Spleen (tissue), 11 donors: ENCODE results near the gene TRAPPC12. TPM values are rescaled to one million over a fixed set of nuclear protein-coding genes. Genes with fewer than 3 reads are reported as not detected.
"Not testable (repeated sequence)": the region's sequence is repeated elsewhere in the genome, so short reads cannot be mapped to it uniquely, and the experiment has no call there.

Experiments
- DNase-seq: peaks from one replicate; pipeline ENCODE4 v3.0.0-alpha.2; 2020
- H3K27ac ChIP-seq, 8 donors: fragments of 200-600 bp; sonication (generic) in 7 of 8; 1 replicate in 4 of 8; 2 replicates in 4 of 8; pipeline versions ENCODE4 v1.5.0 to v1.8.0; 2016 to 2021; ENCODE audit warnings: inconsistent platforms in 4 of 8, mild to moderate bottlenecking in 4 of 8, moderate library complexity in 1 of 8
- H3K27me3 ChIP-seq, 7 donors: fragments of 200-600 bp; sonication (generic) in 6 of 7; replicated peaks in 1 of 7; 1 replicate in 4 of 7; 2 replicates in 3 of 7; pipeline versions ENCODE4 v1.5.0 to v1.8.0; 2016 to 2021; ENCODE audit warnings: inconsistent platforms in 3 of 7, mild to moderate bottlenecking in 1 of 7
- H3K36me3 ChIP-seq, 6 donors: fragments of 200-600 bp; sonication (generic) in 5 of 6; 1 replicate in 4 of 6; 2 replicates in 2 of 6; pipeline versions ENCODE4 v1.5.0 to v1.8.0; 2016 to 2021; ENCODE audit warnings: inconsistent platforms in 2 of 6
- H3K4me1 ChIP-seq, 6 donors: fragments of 200-600 bp; sonication (generic) in 5 of 6; 1 replicate in 3 of 6; 2 replicates in 3 of 6; pipeline versions ENCODE4 v1.5.0 to v1.8.0; 2016 to 2021; ENCODE audit warnings: inconsistent platforms in 3 of 6
- H3K4me3 ChIP-seq, 8 donors: fragments of 200-600 bp; sonication (generic) in 7 of 8; 1 replicate in 4 of 8; 2 replicates in 4 of 8; pipeline versions ENCODE4 v1.5.0 to v1.8.0; 2016 to 2021; ENCODE audit warnings: inconsistent platforms in 4 of 8, mild to moderate bottlenecking in 4 of 8, moderate library complexity in 2 of 8
- H3K9me3 ChIP-seq, 8 donors: fragments of 200-600 bp; sonication (generic) in 7 of 8; 1 replicate in 4 of 8; 2 replicates in 4 of 8; pipeline versions ENCODE4 v1.5.0 to v1.8.0; 2016 to 2021; ENCODE audit warnings: inconsistent platforms in 4 of 8
- CTCF ChIP-seq, 11 experiments: fragments of 200-600 bp in 7 of 11; fragments of 450-650 bp in 4 of 11; sonication (generic) in 4 of 11; IDR thresholded peaks in 8 of 11; conservative IDR thresholded peaks in 3 of 11; 1 replicate in 7 of 11; 2 replicates in 4 of 11; pipeline versions ENCODE4 v1.4.0 to v1.8.0; 2016 to 2021; ENCODE audit warnings: antibody characterized with exemption in 11 of 11, inconsistent platforms in 4 of 11, mild to moderate bottlenecking in 1 of 11
- POLR2A ChIP-seq, 3 donors: fragments of 450-650 bp; IDR thresholded peaks; one replicate each; pipeline ENCODE4 v1.5.1; 2017; ENCODE audit warnings: antibody characterized with exemption in 3 of 3, mild to moderate bottlenecking in 1 of 3
- POLR2AphosphoS5 ChIP-seq, 3 donors: sonication (generic); formaldehyde crosslinking; IDR thresholded peaks; one replicate each; pipeline ENCODE4 v1.5.1; 2017; ENCODE audit warnings: antibody characterized with exemption in 3 of 3
- WGBS, 5 donors: extraction: QIAGEN DNeasy Blood & Tissue Kit in 3 of 5; methylation state at CpG; one replicate each; pipeline versions ENCODE4 v1.1.5 to v1.1.7; 2013 to 2018; 5-methylcytosine and 5-hydroxymethylcytosine counted together
- intact Hi-C: fragments of 100-400 bp; cut with DNase I; formaldehyde crosslinking; loops from one replicate; pipeline ENCODE4 v1.15.0; 2023; ENCODE audit warnings: low total_unique reads
- polyA plus RNA-seq, 3 donors: library from polyadenylated mRNA; stranded (reverse); fragments of 200-250 nt; gene quantifications; one replicate each; pipeline ENCODE4 v1.2.1, GENCODE V29; 2013
- total RNA-seq, 7 donors: library from RNA; depleted of rRNA in 3 of 7; stranded (reverse); fragments of >200 nt in 3 of 7; fragmentation: NEBNext Ultra II Directional in 4 of 7; extraction: Animal tissue kit (Norgen Biotek cat#: 25700) in 4 of 7; gene quantifications; one replicate each; pipeline versions ENCODE4 v1.1.0 to v1.2.1, GENCODE V29; 2016 to 2021
- donor health status: healthy with polysubstance abuse.
- donor health status: DM: no; HTN: no; CAD: no; lungs with moderate emphysema.
- donor health status: DM: no; HTN: no; CAD: no.
- donor health status: Bipolar disorder and iron deficiency.
- donor health status: healthy.
- donor health status: DM: no; HTN: no; CAD: no.
- donor health status: DM: yes; HTN: yes; CAD: no.

TRAPPC12 gene
- total and polyA plus RNA-seq, 10 donors, result 70.2 to 132 (median 97.1) TPM

DNA sequence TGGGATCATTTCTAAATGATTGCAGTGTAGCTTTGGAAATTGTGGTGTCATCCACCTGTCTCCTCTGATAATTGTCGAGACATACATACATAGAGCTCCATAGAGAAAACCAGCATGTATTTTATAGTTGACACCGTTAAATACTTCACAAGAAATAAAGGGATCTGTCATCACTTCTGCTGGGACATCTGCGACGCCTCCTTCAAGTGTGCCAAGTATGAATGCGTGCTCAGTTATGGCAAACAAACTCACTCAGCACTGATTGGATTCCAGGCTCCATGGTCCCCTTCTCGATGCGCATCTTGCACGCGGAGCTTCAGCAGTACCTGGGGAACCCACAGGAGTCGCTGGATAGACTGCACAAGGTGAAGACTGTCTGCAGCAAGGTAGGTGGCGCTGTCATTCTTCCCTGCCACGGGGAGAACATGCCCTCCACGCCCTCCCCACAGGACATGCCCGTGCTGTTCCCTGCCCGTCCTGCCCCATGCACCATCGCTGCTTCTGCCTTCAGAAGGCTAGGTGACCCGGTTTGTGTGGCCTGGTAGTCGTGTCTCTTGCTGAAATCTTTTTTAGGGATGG is 64.1 kb downstream of the TRAPPC12 start:
- Histone ChIP-seq H3K4me3 (no peak overlapping the region), H3K9me3 (no peaks in the 10 kb centered on the region), H3K27me3 (no peaks in the 10 kb centered on the region), H3K36me3 (peaks cover 0 to 61% (median 37%) of the 10 kb centered on the region in 6 donors), H3K4me1 (peaks cover 0 to 25% (median 4%) of the 10 kb centered on the region in 6 donors), H3K27ac (no peak overlapping the region)
- DNase-seq, result no peak
- TF ChIP-seq POLR2A (IDR thresholded peaks at IDR 0.05), result no peak
- no peak for TF ChIP-seq POLR2AphosphoS5 (IDR thresholded peaks at IDR 0.05)
- TF ChIP-seq CTCF (IDR thresholded peaks at IDR 0.05 in 8 of 11, conservative IDR thresholded peaks at IDR 0.05 in 3 of 11), result no peak
- intact Hi-C loops, result no loop called here
- WGBS, 5 donors, result 93 to 96% (median 94%) methylated on average over 17 to 18 of the region's 18 CpGs

GRCh38 chr2:3445891-3446290 is 66.4 kb downstream of the TRAPPC12 start:
- intact Hi-C loops, result no loop called here
- WGBS, 5 donors, result 92 to 96% (median 96%) methylated on average over 11 of the region's 11 CpGs
- Histone ChIP-seq H3K4me3 (no peak overlapping the region), H3K4me1 (peaks cover 0 to 24% (median 2%) of the 10 kb centered on the region in 6 donors), H3K27me3 (no peaks in the 10 kb centered on the region), H3K27ac (no peak overlapping the region), H3K36me3 (peaks cover 0 to 84% (median 49%) of the 10 kb centered on the region in 6 donors), H3K9me3 (no peaks in the 10 kb centered on the region)
- no peak for DNase-seq
- no peak for TF ChIP-seq POLR2A (IDR thresholded peaks at IDR 0.05)
- TF ChIP-seq POLR2AphosphoS5 (IDR thresholded peaks at IDR 0.05), result no peak
- TF ChIP-seq CTCF (IDR thresholded peaks at IDR 0.05 in 8 of 11, conservative IDR thresholded peaks at IDR 0.05 in 3 of 11), result no peak

GRCh38 chr2:3446381-3446780 is 66.9 kb downstream of the TRAPPC12 start:
- H3K27me3 ChIP-seq, result no peaks in the 10 kb centered on the region
- H3K27ac ChIP-seq, result no peak overlapping the region
- H3K9me3 ChIP-seq, result no peaks in the 10 kb centered on the region
- H3K4me1 ChIP-seq, result peaks cover 0 to 19% (median 0%) of the 10 kb centered on the region in 6 donors
- no peak for DNase-seq
- WGBS, 5 donors, result 88 to 95% (median 91%) methylated on average over 10 of the region's 10 CpGs
- no peak overlapping the region for H3K4me3 ChIP-seq
- peaks cover 0 to 89% (median 49%) of the 10 kb centered on the region in 6 donors for H3K36me3 ChIP-seq
- TF ChIP-seq CTCF (IDR thresholded peaks at IDR 0.05 in 8 of 11, conservative IDR thresholded peaks at IDR 0.05 in 3 of 11), result no peak
- no peak for TF ChIP-seq POLR2AphosphoS5 (IDR thresholded peaks at IDR 0.05)
- no peak for TF ChIP-seq POLR2A (IDR thresholded peaks at IDR 0.05)
- intact Hi-C loops, result no loop called here

- H3K4me1 ChIP-seq, result peaks cover 0 to 15% (median 0%) of the 10 kb centered on the region in 6 donors
- H3K27ac ChIP-seq, H3K27me3 ChIP-seq, DNase-seq, intact Hi-C loops, H3K4me3 ChIP-seq, H3K9me3 ChIP-seq: not testable (repeated sequence)
- H3K36me3 ChIP-seq, result peaks cover 0 to 97% (median 51%) of the 10 kb centered on the region in 6 donors
- 76 to 81% (median 78%) methylated on average over 6 of the region's 6 CpGs for WGBS, 5 donors
These were observed 67.7 kb downstream of the TRAPPC12 start for GRCh38 chr2:3447186-3447585.
